ENCODE results near the gene C1orf35.
A peak's percentile ranks its signal among the peaks of the same experiment; 100 is the strongest.

The C1orf35 gene

GRCh38 chr1:228109073-228109961 lies 6.2 kb upstream of the C1orf35 start, which contains the start of gene MRPL55:
Gene MRPL55 (minus strand): TSS chr1:228109299. CDS start chr1:228108260, 1,039 bp downstream.
- DNase-seq = peak; percentile 98

- DNase-seq = no peak
Measured at GRCh38 chr1:228108742-228109072, 5.6 kb upstream of the C1orf35 start.

GRCh38 chr1:228108055-228108690 lies 5.0 kb upstream of the C1orf35 start:
- no peak for DNase-seq

GRCh38 chr1:228107636-228108035 lies 4.5 kb upstream of the C1orf35 start:
- no peak for DNase-seq

- no peak for DNase-seq
Measured at GRCh38 chr1:228106800-228107054, 3.6 kb upstream of the C1orf35 start.

GRCh38 chr1:228105996-228106799 lies 3.1 kb upstream of the C1orf35 start:
- DNase-seq = no peak

- DNase-seq = no peak
Measured at GRCh38 chr1:228105270-228105995, 2.3 kb upstream of the C1orf35 start.

- DNase-seq = no peak
Measured at GRCh38 chr1:228104526-228105269, 1.6 kb upstream of the C1orf35 start.

- peak; percentile 81 for DNase-seq
Measured at GRCh38 chr1:228101994-228102790, 933 bp downstream of the C1orf35 start.

GRCh38 chr1:228101614-228101993 lies 1.5 kb downstream of the C1orf35 start:
- no peak for DNase-seq

- no peak for DNase-seq
Measured at GRCh38 chr1:228100822-228101613, 2.1 kb downstream of the C1orf35 start.

GRCh38 chr1:228099331-228099732 lies 3.8 kb downstream of the C1orf35 start:
- DNase-seq = no peak

GRCh38 chr1:228098323-228098931 lies 4.7 kb downstream of the C1orf35 start:
- DNase-seq = no peak

GRCh38 chr1:228097333-228098081 lies 5.6 kb downstream of the C1orf35 start:
- no peak for DNase-seq

- no peak for DNase-seq
Measured at GRCh38 chr1:228096416-228097332, 6.5 kb downstream of the C1orf35 start.

- no peak for DNase-seq
Measured at GRCh38 chr1:228095938-228096337, 7.2 kb downstream of the C1orf35 start.

GRCh38 chr1:228095161-228095560 lies 8.0 kb downstream of the C1orf35 start:
- DNase-seq = no peak

GRCh38 chr1:228094432-228095016 lies 8.6 kb downstream of the C1orf35 start:
- DNase-seq = no peak
